ENCODE measurements around the gene DEDD2.
A peak's percentile ranks its signal among the peaks of the same experiment; 100 is the strongest.

The DEDD2 gene

GRCh38 chr19:42193706-42194105, 23.8 kb downstream of the DEDD2 start:
- Histone ChIP-seq H3K27me3 (ENCODE audit: control insufficient read depth in 1 of 2, insufficient read depth in 2 of 2, low read length in 2 of 2) (peaks cover 0 to 2% of the 10 kb centered on the region in 2 donors), H3K27ac (ENCODE audit: low read length) (no peak overlapping the region), H3K4me3 (ENCODE audit: low read length in 2 of 2) (no peak overlapping the region)

GRCh38 chr19:42193294-42193693, 24.2 kb downstream of the DEDD2 start:
- Histone ChIP-seq H3K27ac (ENCODE audit: low read length) (no peak overlapping the region), H3K36me3 (ENCODE audit: control insufficient read depth in 2 of 2, insufficient read depth in 2 of 2, low read length in 2 of 2) (peaks cover 0 to 5% of the 10 kb centered on the region in 2 donors), H3K4me3 (ENCODE audit: low read length in 2 of 2) (no peak overlapping the region), H3K9ac (ENCODE audit: low read length in 2 of 2) (no peak overlapping the region), H3K9me3 (ENCODE audit: control insufficient read depth in 2 of 2, low read length in 2 of 2) (peaks cover 0 to 5% of the 10 kb centered on the region in 2 donors), H3K27me3 (ENCODE audit: control insufficient read depth in 1 of 2, insufficient read depth in 2 of 2, low read length in 2 of 2) (peaks cover 0 to 2% of the 10 kb centered on the region in 2 donors), H3K4me1 (ENCODE audit: control insufficient read depth, insufficient read depth, low read length) (no peaks in the 10 kb centered on the region)

More at GRCh38 chr19:42193706-42194105, 23.8 kb downstream of the DEDD2 start:
- Histone ChIP-seq H3K9me3 (ENCODE audit: control insufficient read depth in 2 of 2, low read length in 2 of 2) (peaks cover 0 to 5% of the 10 kb centered on the region in 2 donors), H3K36me3 (ENCODE audit: control insufficient read depth in 2 of 2, insufficient read depth in 2 of 2, low read length in 2 of 2) (peaks cover 2 to 8% of the 10 kb centered on the region in 2 donors), H3K9ac (ENCODE audit: low read length in 2 of 2) (no peak overlapping the region), H3K4me1 (ENCODE audit: control insufficient read depth, insufficient read depth, low read length) (no peaks in the 10 kb centered on the region)

GRCh38 chr19:42191855-42192254, 25.6 kb downstream of the DEDD2 start:
- Histone ChIP-seq H3K27ac (ENCODE audit: low read length) (no peak overlapping the region), H3K4me1 (ENCODE audit: control insufficient read depth, insufficient read depth, low read length) (no peaks in the 10 kb centered on the region), H3K9ac (ENCODE audit: low read length in 2 of 2) (no peak overlapping the region), H3K27me3 (ENCODE audit: control insufficient read depth in 1 of 2, insufficient read depth in 2 of 2, low read length in 2 of 2) (peaks cover 0 to 2% of the 10 kb centered on the region in 2 donors), H3K4me3 (ENCODE audit: low read length in 2 of 2) (no peak overlapping the region), H3K9me3 (ENCODE audit: control insufficient read depth in 2 of 2, low read length in 2 of 2) (peaks cover 0 to 5% of the 10 kb centered on the region in 2 donors), H3K36me3 (ENCODE audit: control insufficient read depth in 2 of 2, insufficient read depth in 2 of 2, low read length in 2 of 2) (peaks cover 0 to 2% of the 10 kb centered on the region in 2 donors)

DNA sequence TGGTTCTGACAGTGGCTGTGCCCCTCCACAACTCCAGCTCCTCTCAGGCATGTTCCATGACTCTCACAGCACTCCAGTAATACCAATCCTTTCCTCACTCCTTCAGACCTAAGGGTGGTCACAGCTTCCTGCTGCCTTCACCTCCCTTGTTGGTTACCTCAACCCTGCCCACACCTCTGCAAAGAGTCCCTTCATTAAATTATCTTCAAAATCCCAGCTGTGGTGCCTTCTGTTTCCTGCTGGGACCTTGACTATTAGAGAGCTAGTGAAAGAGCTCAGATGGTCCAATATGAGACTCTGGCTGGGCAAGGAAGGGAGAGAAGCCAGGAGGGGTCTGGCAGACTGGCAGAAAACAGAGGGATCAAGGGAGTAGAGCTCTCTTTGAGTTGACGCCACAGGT, 26.1 kb downstream of the DEDD2 start:
- Histone ChIP-seq H3K27me3 (ENCODE audit: control insufficient read depth in 1 of 2, insufficient read depth in 2 of 2, low read length in 2 of 2) (peaks cover 0 to 2% of the 10 kb centered on the region in 2 donors), H3K27ac (ENCODE audit: low read length) (no peak overlapping the region), H3K36me3 (ENCODE audit: control insufficient read depth in 2 of 2, insufficient read depth in 2 of 2, low read length in 2 of 2) (peaks cover 0 to 2% of the 10 kb centered on the region in 2 donors), H3K9me3 (ENCODE audit: control insufficient read depth in 2 of 2, low read length in 2 of 2) (peaks cover 0 to 5% of the 10 kb centered on the region in 2 donors), H3K9ac (ENCODE audit: low read length in 2 of 2) (no peak overlapping the region), H3K4me1 (ENCODE audit: control insufficient read depth, insufficient read depth, low read length) (no peaks in the 10 kb centered on the region), H3K4me3 (ENCODE audit: low read length in 2 of 2) (no peak overlapping the region)

DNA sequence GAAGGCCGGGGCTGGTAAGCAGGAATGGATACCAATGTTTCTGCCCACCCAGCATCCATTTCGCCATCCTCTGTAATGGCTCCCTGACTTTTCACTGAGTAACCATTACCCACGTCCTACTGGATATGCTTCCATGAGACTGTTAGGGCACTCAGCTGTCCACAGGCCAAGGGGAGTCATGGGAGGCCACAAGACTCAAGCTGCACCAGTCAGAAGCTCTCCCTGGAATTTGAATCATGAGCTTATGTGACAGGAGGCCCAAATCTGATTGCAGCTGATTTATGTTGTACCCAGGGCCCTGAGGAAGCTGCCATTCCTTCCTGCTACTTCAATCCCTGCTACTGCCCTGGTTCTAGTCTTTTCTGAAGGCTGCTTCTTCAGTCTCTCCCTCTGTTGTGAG, 28.3 kb downstream of the DEDD2 start:
- Histone ChIP-seq H3K36me3 (ENCODE audit: control insufficient read depth in 2 of 2, insufficient read depth in 2 of 2, low read length in 2 of 2) (no peaks in the 10 kb centered on the region), H3K9ac (ENCODE audit: low read length in 2 of 2) (no peak overlapping the region), H3K9me3 (ENCODE audit: control insufficient read depth in 2 of 2, low read length in 2 of 2) (peaks cover 0 to 5% of the 10 kb centered on the region in 2 donors), H3K27ac (ENCODE audit: low read length) (no peak overlapping the region), H3K4me3 (ENCODE audit: low read length in 2 of 2) (no peak overlapping the region), H3K27me3 (ENCODE audit: control insufficient read depth in 1 of 2, insufficient read depth in 2 of 2, low read length in 2 of 2) (peaks cover 0 to 2% of the 10 kb centered on the region in 2 donors), H3K4me1 (ENCODE audit: control insufficient read depth, insufficient read depth, low read length) (no peaks in the 10 kb centered on the region)

DNA sequence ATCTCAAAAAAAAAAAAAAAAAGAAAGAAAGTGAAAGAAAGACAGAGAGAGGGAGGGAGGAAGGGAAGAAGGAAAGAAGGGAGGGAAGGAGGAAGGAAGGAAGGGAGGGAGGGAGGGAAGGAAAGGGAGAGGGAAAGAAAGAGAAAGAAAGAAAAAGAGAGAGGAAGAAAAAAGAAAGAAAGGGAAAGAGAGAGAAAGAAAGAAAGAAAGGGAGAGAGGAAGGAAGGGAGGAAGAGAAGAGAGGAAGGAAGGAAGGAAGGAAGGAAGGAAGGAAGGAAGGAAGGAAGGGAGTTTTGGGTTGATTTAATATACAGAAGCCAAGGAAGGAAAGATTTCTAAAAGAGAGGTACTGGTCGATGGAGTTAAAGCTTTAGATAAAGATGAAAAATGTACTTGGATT, 28.8 kb downstream of the DEDD2 start:
- Histone ChIP-seq H3K9ac (ENCODE audit: low read length in 2 of 2) (no peak overlapping the region), H3K27ac (ENCODE audit: low read length) (no peak overlapping the region), H3K4me3 (ENCODE audit: low read length in 2 of 2) (no peak overlapping the region), H3K4me1 (ENCODE audit: control insufficient read depth, insufficient read depth, low read length) (no peaks in the 10 kb centered on the region), H3K27me3 (ENCODE audit: control insufficient read depth in 1 of 2, insufficient read depth in 2 of 2, low read length in 2 of 2) (peaks cover 0 to 2% of the 10 kb centered on the region in 2 donors), H3K36me3 (ENCODE audit: control insufficient read depth in 2 of 2, insufficient read depth in 2 of 2, low read length in 2 of 2) (no peaks in the 10 kb centered on the region), H3K9me3 (ENCODE audit: control insufficient read depth in 2 of 2, low read length in 2 of 2) (peaks cover 0 to 5% of the 10 kb centered on the region in 2 donors)

DNA sequence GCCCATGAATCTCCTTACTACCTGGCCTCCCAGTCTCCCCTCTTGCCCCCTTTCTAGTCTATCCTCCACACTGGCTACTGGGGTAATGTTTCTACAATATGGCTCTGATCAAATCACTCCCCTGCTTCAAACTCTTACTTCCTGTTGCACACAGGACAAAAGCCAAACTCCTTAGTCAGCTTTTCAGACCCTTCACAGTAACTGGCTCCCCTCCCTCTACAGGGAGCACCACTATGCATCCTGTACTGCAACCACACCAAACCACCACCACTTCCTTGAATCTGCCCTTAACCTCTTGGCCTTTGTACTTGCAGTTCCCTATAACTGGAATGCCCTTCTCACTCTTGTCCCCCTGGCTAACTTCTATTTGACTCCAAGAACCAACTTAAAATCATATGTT, 32.2 kb downstream of the DEDD2 start:
- no peaks in the 10 kb centered on the region for H3K4me1 ChIP-seq (ENCODE audit: control insufficient read depth, insufficient read depth, low read length)
- no peaks in the 10 kb centered on the region for H3K9me3 ChIP-seq (ENCODE audit: control insufficient read depth in 2 of 2, low read length in 2 of 2)
- no peak overlapping the region for H3K4me3 ChIP-seq (ENCODE audit: low read length in 2 of 2)
- H3K9ac ChIP-seq (ENCODE audit: low read length in 2 of 2), result no peak overlapping the region
- no peaks in the 10 kb centered on the region for H3K36me3 ChIP-seq (ENCODE audit: control insufficient read depth in 2 of 2, insufficient read depth in 2 of 2, low read length in 2 of 2)
- no peak overlapping the region for H3K27ac ChIP-seq (ENCODE audit: low read length)
- peaks cover 9 to 18% of the 10 kb centered on the region in 2 donors for H3K27me3 ChIP-seq (ENCODE audit: control insufficient read depth in 1 of 2, insufficient read depth in 2 of 2, low read length in 2 of 2)

GRCh38 chr19:42184401-42184861, 33.0 kb downstream of the DEDD2 start:
- Histone ChIP-seq H3K27ac (ENCODE audit: low read length) (no peak overlapping the region), H3K27me3 (ENCODE audit: control insufficient read depth in 1 of 2, insufficient read depth in 2 of 2, low read length in 2 of 2) (peaks cover 18 to 26% of the 10 kb centered on the region in 2 donors), H3K4me1 (ENCODE audit: control insufficient read depth, insufficient read depth, low read length) (no peaks in the 10 kb centered on the region), H3K4me3 (ENCODE audit: low read length in 2 of 2) (no peak overlapping the region), H3K36me3 (ENCODE audit: control insufficient read depth in 2 of 2, insufficient read depth in 2 of 2, low read length in 2 of 2) (no peaks in the 10 kb centered on the region), H3K9ac (ENCODE audit: low read length in 2 of 2) (no peak overlapping the region), H3K9me3 (ENCODE audit: control insufficient read depth in 2 of 2, low read length in 2 of 2) (no peaks in the 10 kb centered on the region)

- Histone ChIP-seq H3K9me3 (ENCODE audit: control insufficient read depth in 2 of 2, low read length in 2 of 2) (no peaks in the 10 kb centered on the region), H3K27me3 (ENCODE audit: control insufficient read depth in 1 of 2, insufficient read depth in 2 of 2, low read length in 2 of 2) (peaks cover 41 to 48% of the 10 kb centered on the region in 2 donors), H3K9ac (ENCODE audit: low read length in 2 of 2) (no peak overlapping the region)
Measured at GRCh38 chr19:42178791-42179674, 38.4 kb downstream of the DEDD2 start.

GRCh38 chr19:42177686-42178019, 39.8 kb downstream of the DEDD2 start:
- no peaks in the 10 kb centered on the region for H3K9me3 ChIP-seq (ENCODE audit: control insufficient read depth in 2 of 2, low read length in 2 of 2)
- H3K27me3 ChIP-seq (ENCODE audit: control insufficient read depth in 1 of 2, insufficient read depth in 2 of 2, low read length in 2 of 2), result peaks cover 45 to 53% of the 10 kb centered on the region in 2 donors
- peaks cover 16% of the 10 kb centered on the region for H3K4me1 ChIP-seq (ENCODE audit: control insufficient read depth, insufficient read depth, low read length)
- peak overlapping the region in 1 of 2 donors; percentile 59 for H3K4me3 ChIP-seq (ENCODE audit: low read length in 2 of 2)
- H3K9ac ChIP-seq (ENCODE audit: low read length in 2 of 2), result peak overlapping the region in 1 of 2 donors; percentile 19
- no peaks in the 10 kb centered on the region for H3K36me3 ChIP-seq (ENCODE audit: control insufficient read depth in 2 of 2, insufficient read depth in 2 of 2, low read length in 2 of 2)
- H3K27ac ChIP-seq (ENCODE audit: low read length), result no peak overlapping the region

More at GRCh38 chr19:42178791-42179674, 38.4 kb downstream of the DEDD2 start:
- Histone ChIP-seq H3K27ac (ENCODE audit: low read length) (no peak overlapping the region), H3K36me3 (ENCODE audit: control insufficient read depth in 2 of 2, insufficient read depth in 2 of 2, low read length in 2 of 2) (no peaks in the 10 kb centered on the region), H3K4me3 (ENCODE audit: low read length in 2 of 2) (no peak overlapping the region), H3K4me1 (ENCODE audit: control insufficient read depth, insufficient read depth, low read length) (peaks cover 16% of the 10 kb centered on the region)

All from stomach smooth muscle (tissue), 2 donors.